ENCODE measurements around the gene CCL14. TPM values are rescaled to one million over a fixed set of nuclear protein-coding genes. Genes with fewer than 3 reads are reported as not detected.
A peak's percentile ranks its signal among the peaks of the same experiment; 100 is the strongest.
"Not testable (repeated sequence)": the region's sequence is repeated elsewhere in the genome, so short reads cannot be mapped to it uniquely, and the experiment has no call there.

CCL14 gene
- total RNA-seq (10 to 100 TPM in 3 of 4 donors, 1 to 10 TPM in 1; 5.1 to 28.2 (median 25.0) TPM), polyA plus RNA-seq (114 TPM)
- long read RNA-seq, donor 1, partial matches to known transcripts = 0 of 2 reads
- long read RNA-seq, donor 1, other reads (novel, unspliced or antisense) = 0 of 2 reads
- long read RNA-seq, donor 2, transcript CCL14-202 (3 exons, 898 nt) = major isoform, 7 of 7 reads
- long read RNA-seq, donor 2, partial matches to known transcripts = 0 of 7 reads
- long read RNA-seq, donor 2, other reads (novel, unspliced or antisense) = 0 of 7 reads
- long read RNA-seq, donor 3 = 0 reads
- long read RNA-seq, donor 4, partial matches to known transcripts = 0 of 2 reads
- long read RNA-seq, donor 4, other reads (novel, unspliced or antisense) = 0 of 2 reads

GRCh38 chr17:35986643-35987042 is at the start of gene CCL14:
TSS of gene CCL14 (minus strand) at chr17:35986729. CDS start at chr17:35986649, 80 bp downstream.
- no peak for DNase-seq
- WGBS = 48% methylated on average over 1 of the region's 1 CpG
- Histone ChIP-seq H3K4me1 (ENCODE audit: control insufficient read depth, insufficient read depth, low read length) (peaks cover 4% of the 10 kb centered on the region), H3K9me3 (ENCODE audit: control insufficient read depth, low read length) (no peaks in the 10 kb centered on the region), H3K4me3 (ENCODE audit: low read length) (peak within 1 kb of the TSS; percentile 25), H3K27ac (ENCODE audit: low read length) (peak within 1 kb of the TSS; percentile 75), H3K27me3 (ENCODE audit: control insufficient read depth, insufficient read depth) (no peaks in the 10 kb centered on the region)
- ATAC-seq = no peak
- intact Hi-C loops (cut with DNase I) = no loop called here

- ATAC-seq = no peak
- WGBS = 83% methylated on average over 4 of the region's 4 CpGs
- H3K4me1 ChIP-seq (ENCODE audit: control insufficient read depth, insufficient read depth, low read length) = no peaks in the 10 kb centered on the region
- DNase-seq = no peak
- no peaks in the 10 kb centered on the region for H3K9me3 ChIP-seq (ENCODE audit: control insufficient read depth, low read length)
- intact Hi-C loops (cut with DNase I) = no loop called here
- H3K27me3 ChIP-seq (ENCODE audit: control insufficient read depth, insufficient read depth) = no peaks in the 10 kb centered on the region
- no peak overlapping the region for H3K27ac ChIP-seq (ENCODE audit: low read length)
- H3K4me3 ChIP-seq (ENCODE audit: low read length) = no peak overlapping the region
Measured at GRCh38 chr17:36036235-36036634, 49.7 kb upstream of the CCL14 start.

GRCh38 chr17:36034127-36034526 is 47.6 kb upstream of the CCL14 start:
- H3K4me1 ChIP-seq (ENCODE audit: control insufficient read depth, insufficient read depth, low read length) = no peaks in the 10 kb centered on the region
- 35% methylated on average over 3 of the region's 3 CpGs for WGBS
- DNase-seq (no peak), ATAC-seq (no peak)
- H3K27ac ChIP-seq (ENCODE audit: low read length) = no peak overlapping the region
- H3K27me3 ChIP-seq (ENCODE audit: control insufficient read depth, insufficient read depth) = no peaks in the 10 kb centered on the region
- intact Hi-C loops (cut with DNase I) = no loop called here
- H3K4me3 ChIP-seq (ENCODE audit: low read length) = no peak overlapping the region
- no peaks in the 10 kb centered on the region for H3K9me3 ChIP-seq (ENCODE audit: control insufficient read depth, low read length)

GRCh38 chr17:36030956-36031355 is 44.4 kb upstream of the CCL14 start:
- 95% methylated on average over 1 of the region's 1 CpG for WGBS
- no peaks in the 10 kb centered on the region for H3K9me3 ChIP-seq (ENCODE audit: control insufficient read depth, low read length)
- no peak overlapping the region for H3K4me3 ChIP-seq (ENCODE audit: low read length)
- H3K4me1 ChIP-seq (ENCODE audit: control insufficient read depth, insufficient read depth, low read length) = no peaks in the 10 kb centered on the region
- no peak overlapping the region for H3K27ac ChIP-seq (ENCODE audit: low read length)
- peaks cover 2% of the 10 kb centered on the region for H3K27me3 ChIP-seq (ENCODE audit: control insufficient read depth, insufficient read depth)
- DNase-seq (no peak), ATAC-seq (no peak)
- intact Hi-C loops (cut with DNase I) = no loop called here

- no peak overlapping the region for H3K4me3 ChIP-seq (ENCODE audit: low read length)
- ATAC-seq (no peak), DNase-seq (no peak)
- 83% methylated on average over 4 of the region's 4 CpGs for WGBS
- intact Hi-C loops (cut with DNase I) = no loop called here
- peaks cover 2% of the 10 kb centered on the region for H3K27me3 ChIP-seq (ENCODE audit: control insufficient read depth, insufficient read depth)
- H3K27ac ChIP-seq (ENCODE audit: low read length) = no peak overlapping the region
- H3K9me3 ChIP-seq (ENCODE audit: control insufficient read depth, low read length) = no peaks in the 10 kb centered on the region
- H3K4me1 ChIP-seq (ENCODE audit: control insufficient read depth, insufficient read depth, low read length) = no peaks in the 10 kb centered on the region
Measured at GRCh38 chr17:36027761-36028160, 41.2 kb upstream of the CCL14 start.

- DNase-seq = no peak
- no peak overlapping the region for H3K27ac ChIP-seq (ENCODE audit: low read length)
- no peak for ATAC-seq
- intact Hi-C loops (cut with DNase I) = no loop called here
- H3K9me3 ChIP-seq (ENCODE audit: control insufficient read depth, low read length) = no peaks in the 10 kb centered on the region
- H3K27me3 ChIP-seq (ENCODE audit: control insufficient read depth, insufficient read depth) = peaks cover 2% of the 10 kb centered on the region
- no peaks in the 10 kb centered on the region for H3K4me1 ChIP-seq (ENCODE audit: control insufficient read depth, insufficient read depth, low read length)
- WGBS = 87% methylated on average over 6 of the region's 6 CpGs
- no peak overlapping the region for H3K4me3 ChIP-seq (ENCODE audit: low read length)
Measured at GRCh38 chr17:36024106-36024869, 37.8 kb upstream of the CCL14 start.

- ATAC-seq = no peak
- H3K27me3 ChIP-seq (ENCODE audit: control insufficient read depth, insufficient read depth) = no peaks in the 10 kb centered on the region
- 85% methylated on average over 2 of the region's 2 CpGs for WGBS
- intact Hi-C loops (cut with DNase I) = no loop called here
- no peaks in the 10 kb centered on the region for H3K9me3 ChIP-seq (ENCODE audit: control insufficient read depth, low read length)
- no peak for DNase-seq
- no peak overlapping the region for H3K4me3 ChIP-seq (ENCODE audit: low read length)
- H3K4me1 ChIP-seq (ENCODE audit: control insufficient read depth, insufficient read depth, low read length) = no peaks in the 10 kb centered on the region
- no peak overlapping the region for H3K27ac ChIP-seq (ENCODE audit: low read length)
Measured at GRCh38 chr17:36019423-36019822, 32.9 kb upstream of the CCL14 start.

GRCh38 chr17:36017799-36018198 is 31.3 kb upstream of the CCL14 start, which contains the start of gene CCL23:
TSS of gene CCL23 (minus strand) at chr17:36017972. CDS start at chr17:36017897, 75 bp downstream.
- Histone ChIP-seq H3K4me3 (ENCODE audit: low read length) (no peak within 1 kb of the TSS), H3K27ac (ENCODE audit: low read length) (no peak within 1 kb of the TSS), H3K27me3 (ENCODE audit: control insufficient read depth, insufficient read depth) (no peaks in the 10 kb centered on the region), H3K9me3 (ENCODE audit: control insufficient read depth, low read length) (no peaks in the 10 kb centered on the region), H3K4me1 (ENCODE audit: control insufficient read depth, insufficient read depth, low read length) (no peaks in the 10 kb centered on the region)
- ATAC-seq = peak in 1 of 2 donors; percentile 40
- intact Hi-C loops (cut with DNase I) = no loop called here
- WGBS = 38% methylated on average over 6 of the region's 6 CpGs
- peak in 1 of 3 donors; percentile 32 for DNase-seq

- no peak overlapping the region for H3K4me3 ChIP-seq (ENCODE audit: low read length)
- no peak for DNase-seq
- no peak overlapping the region for H3K27ac ChIP-seq (ENCODE audit: low read length)
- ATAC-seq = no peak
- H3K27me3 ChIP-seq (ENCODE audit: control insufficient read depth, insufficient read depth) = no peaks in the 10 kb centered on the region
- H3K4me1 ChIP-seq (ENCODE audit: control insufficient read depth, insufficient read depth, low read length) = no peaks in the 10 kb centered on the region
- intact Hi-C loops (cut with DNase I) = no loop called here
- 93% methylated on average over 2 of the region's 2 CpGs for WGBS
- H3K9me3 ChIP-seq (ENCODE audit: control insufficient read depth, low read length) = no peaks in the 10 kb centered on the region
Measured at GRCh38 chr17:36016555-36016954, 30.0 kb upstream of the CCL14 start.

GRCh38 chr17:36015895-36016294 is 29.4 kb upstream of the CCL14 start:
- not testable (repeated sequence) for ATAC-seq

GRCh38 chr17:36014946-36015345 is 28.4 kb upstream of the CCL14 start:
- Histone ChIP-seq H3K27me3 (ENCODE audit: control insufficient read depth, insufficient read depth) (no peaks in the 10 kb centered on the region), H3K4me1 (ENCODE audit: control insufficient read depth, insufficient read depth, low read length) (no peaks in the 10 kb centered on the region), H3K27ac (ENCODE audit: low read length) (no peak overlapping the region), H3K9me3 (ENCODE audit: control insufficient read depth, low read length) (no peaks in the 10 kb centered on the region), H3K4me3 (ENCODE audit: low read length) (no peak overlapping the region)
- ATAC-seq (no peak), DNase-seq (no peak)
- 76% methylated on average over 5 of the region's 5 CpGs for WGBS
- intact Hi-C loops (cut with DNase I) = no loop called here

More at GRCh38 chr17:36015895-36016294, 29.4 kb upstream of the CCL14 start:
- H3K4me3 ChIP-seq (ENCODE audit: low read length); H3K27ac ChIP-seq (ENCODE audit: low read length); H3K9me3 ChIP-seq (ENCODE audit: control insufficient read depth, low read length); H3K4me1 ChIP-seq (ENCODE audit: control insufficient read depth, insufficient read depth, low read length); DNase-seq; intact Hi-C loops (cut with DNase I); H3K27me3 ChIP-seq (ENCODE audit: control insufficient read depth, insufficient read depth): not testable (repeated sequence)
- 90% methylated on average over 4 of the region's 4 CpGs for WGBS
